Adipocyte (in vitro differentiated cells): Measurements from ENCODE around the gene NDUFV3.
A peak's percentile ranks its signal among the peaks of the same experiment; 100 is the strongest.
"Not testable (repeated sequence)": the region's sequence is repeated elsewhere in the genome, so short reads cannot be mapped to it uniquely, and the experiment has no call there.

Experiments
- DNase-seq: peaks from one replicate; pipeline ENCODE4 v3.0.0-alpha.2; 2015; ENCODE audit warnings: low read depth
- H3K27me3 ChIP-seq: replicated peaks from 2 replicates; pipeline ENCODE4 v1.7.0; 2013; ENCODE audit warnings: mild to moderate bottlenecking, low read length, moderate library complexity; ENCODE audit not compliant: control insufficient read depth, insufficient read depth
- H3K36me3 ChIP-seq: 2 replicates; pipeline ENCODE4 v1.7.0; 2013; ENCODE audit warnings: low read length, mild to moderate bottlenecking, moderate library complexity; ENCODE audit not compliant: control insufficient read depth, insufficient read depth, severe bottlenecking
- H3K4me1 ChIP-seq: 2 replicates; pipeline ENCODE4 v1.7.0; 2013; ENCODE audit warnings: mild to moderate bottlenecking, low read length, moderate library complexity; ENCODE audit not compliant: control insufficient read depth, insufficient read depth
- H3K4me3 ChIP-seq: 2 replicates; pipeline ENCODE4 v1.7.0; 2013; ENCODE audit warnings: mild to moderate bottlenecking, low read length, moderate library complexity
- H3K9ac ChIP-seq: 2 replicates; pipeline ENCODE4 v1.7.0; 2013; ENCODE audit warnings: mild to moderate bottlenecking, low read length, moderate library complexity
- H3K9me3 ChIP-seq: 2 replicates; pipeline ENCODE4 v1.7.0; 2013; ENCODE audit warnings: mild to moderate bottlenecking, low read length, moderate library complexity; ENCODE audit not compliant: control insufficient read depth

The NDUFV3 gene

DNA sequence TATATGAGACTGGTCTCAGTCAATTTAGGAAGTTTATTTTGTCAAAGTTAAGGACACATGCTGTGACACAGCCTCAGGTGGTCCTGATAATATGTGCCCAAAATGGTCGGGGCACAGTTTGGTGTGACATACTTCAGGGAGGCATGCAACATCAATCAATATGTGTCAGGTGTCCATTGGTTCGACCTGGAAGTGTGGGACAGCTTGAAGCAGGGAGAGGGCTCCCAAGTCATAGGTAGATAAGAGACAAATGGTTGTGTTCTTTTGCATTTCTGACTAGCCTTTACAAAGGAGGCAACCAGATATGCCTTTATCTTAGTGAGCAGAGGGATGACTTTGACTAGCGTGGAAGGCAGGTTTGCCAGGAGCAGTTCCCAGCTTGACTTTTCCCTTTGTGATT, 36.9 kb downstream of the NDUFV3 start:
- H3K4me3 ChIP-seq = no peak overlapping the region
- no peaks in the 10 kb centered on the region for H3K4me1 ChIP-seq
- no peaks in the 10 kb centered on the region for H3K36me3 ChIP-seq
- no peak overlapping the region for H3K9ac ChIP-seq
- H3K9me3 ChIP-seq = no peaks in the 10 kb centered on the region
- no peak for DNase-seq
- no peaks in the 10 kb centered on the region for H3K27me3 ChIP-seq

DNA sequence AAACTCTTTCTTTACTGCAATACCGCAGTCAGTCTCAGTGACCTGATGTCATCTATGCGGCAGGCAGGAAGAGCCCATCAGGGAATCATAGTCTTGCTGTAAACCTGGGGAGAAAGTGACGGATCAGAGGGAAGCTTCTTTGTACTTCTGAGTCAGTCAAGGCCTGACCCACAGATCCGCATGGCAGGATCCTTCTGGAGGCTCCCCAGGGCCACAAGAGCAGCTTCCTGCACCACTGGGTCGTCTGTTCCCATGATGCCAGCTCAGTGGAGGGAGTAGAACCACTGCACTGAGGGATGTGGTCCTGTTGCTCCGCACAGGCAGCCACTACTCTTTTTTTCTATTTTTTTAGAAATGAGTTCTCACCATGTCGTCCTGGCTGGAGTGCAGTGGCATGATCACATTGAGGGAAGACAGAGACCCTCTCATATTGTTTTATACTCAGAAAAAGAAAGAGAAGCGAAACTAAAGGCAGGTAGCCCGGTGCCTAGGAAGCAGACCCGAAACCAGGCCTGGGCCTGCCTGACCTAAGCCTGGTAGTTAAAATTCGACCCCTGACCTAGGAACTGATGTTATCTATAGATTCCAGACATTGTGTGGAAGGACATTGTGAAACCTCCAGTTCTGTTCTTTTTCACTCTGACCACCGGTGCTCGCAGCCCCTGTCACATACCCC, 38.6 kb downstream of the NDUFV3 start:
- H3K4me1 ChIP-seq = no peaks in the 10 kb centered on the region
- no peak overlapping the region for H3K9ac ChIP-seq
- H3K4me3 ChIP-seq = no peak overlapping the region
- H3K36me3 ChIP-seq = no peaks in the 10 kb centered on the region
- H3K27me3 ChIP-seq = no peaks in the 10 kb centered on the region
- no peak for DNase-seq
- no peaks in the 10 kb centered on the region for H3K9me3 ChIP-seq

DNA sequence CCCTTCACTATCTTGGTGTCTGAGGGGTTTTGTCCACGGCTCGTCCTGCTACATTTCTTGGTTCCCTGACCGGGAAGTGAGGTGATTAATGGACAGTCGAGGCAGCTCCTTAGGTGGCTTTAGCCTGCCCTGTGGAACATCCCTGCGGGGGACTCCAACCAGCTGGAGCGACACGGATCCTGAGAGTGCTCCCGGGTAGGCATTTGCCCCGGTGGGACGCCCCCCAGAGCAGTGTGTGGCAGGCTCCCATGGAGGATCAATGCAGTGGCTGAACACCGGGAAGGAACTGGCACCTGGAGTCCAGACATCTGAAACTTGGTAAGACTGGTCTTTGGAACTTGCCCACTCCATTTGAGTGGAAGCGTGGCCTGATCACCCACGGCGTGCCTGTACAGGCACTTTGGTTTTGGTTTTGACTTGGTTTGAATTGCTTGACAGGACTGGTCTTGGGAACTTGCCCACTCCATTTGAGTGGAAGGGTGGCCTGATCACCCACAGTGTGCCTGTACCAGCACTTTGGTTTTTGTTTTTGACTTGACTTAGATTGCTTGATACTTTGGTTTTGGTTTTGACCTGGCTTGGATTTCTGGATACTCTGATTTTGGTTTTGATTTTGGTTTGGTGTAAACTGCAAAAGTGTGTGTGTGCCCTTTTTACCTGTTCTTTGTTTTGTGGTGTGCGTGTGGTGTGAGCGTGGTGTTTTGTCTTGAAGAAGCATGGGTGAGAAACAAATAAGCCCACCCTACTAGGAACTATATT, 39.4 kb downstream of the NDUFV3 start:
- not testable (repeated sequence) for DNase-seq

DNA sequence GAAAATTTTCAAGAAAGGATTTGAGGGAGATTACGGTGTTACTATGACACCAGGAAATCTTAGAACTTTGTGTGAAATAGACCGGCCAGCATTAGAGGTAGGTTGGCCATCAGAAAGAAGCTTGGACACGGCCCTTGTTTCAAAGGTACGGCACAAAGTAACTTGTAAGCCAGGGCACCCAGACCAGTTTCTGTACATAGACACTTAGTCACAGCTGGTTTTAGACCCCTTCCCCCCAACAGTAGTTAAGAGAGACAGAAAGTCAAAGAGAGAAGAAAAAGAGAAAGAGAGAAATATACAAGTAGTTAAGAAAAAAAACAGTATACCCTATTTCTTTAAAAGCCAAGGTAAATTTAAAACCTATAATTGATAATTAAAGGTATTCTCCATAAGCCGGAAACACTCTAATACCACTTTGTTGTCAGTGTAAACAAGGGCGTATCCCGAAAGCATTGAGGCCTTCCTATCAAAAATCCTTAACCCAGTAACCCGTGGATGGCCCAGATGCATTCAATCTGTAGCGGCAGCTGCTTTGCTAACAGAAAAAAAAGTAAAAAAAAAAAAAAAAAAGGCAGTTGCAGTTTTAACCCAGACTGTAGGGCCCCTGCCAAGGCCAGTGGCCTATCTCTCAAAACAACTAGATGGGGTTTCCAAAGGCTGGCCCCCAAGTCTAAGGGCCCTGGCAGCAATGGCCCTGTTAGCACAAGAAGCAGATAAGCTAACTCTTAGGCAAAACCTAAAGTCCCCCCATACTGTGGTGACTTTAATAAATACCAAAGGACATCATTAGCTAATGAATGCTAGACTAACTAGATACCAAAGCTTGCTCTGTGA, 40.2 kb downstream of the NDUFV3 start:
- not testable (repeated sequence) for H3K4me1 ChIP-seq, H3K4me3 ChIP-seq, H3K27me3 ChIP-seq, H3K9me3 ChIP-seq, H3K36me3 ChIP-seq, H3K9ac ChIP-seq, DNase-seq

More for the DNA sequence above, 39.4 kb downstream of the NDUFV3 start:
- not testable (repeated sequence) for H3K9me3 ChIP-seq, H3K36me3 ChIP-seq, H3K4me1 ChIP-seq, H3K4me3 ChIP-seq, H3K9ac ChIP-seq, H3K27me3 ChIP-seq

DNA sequence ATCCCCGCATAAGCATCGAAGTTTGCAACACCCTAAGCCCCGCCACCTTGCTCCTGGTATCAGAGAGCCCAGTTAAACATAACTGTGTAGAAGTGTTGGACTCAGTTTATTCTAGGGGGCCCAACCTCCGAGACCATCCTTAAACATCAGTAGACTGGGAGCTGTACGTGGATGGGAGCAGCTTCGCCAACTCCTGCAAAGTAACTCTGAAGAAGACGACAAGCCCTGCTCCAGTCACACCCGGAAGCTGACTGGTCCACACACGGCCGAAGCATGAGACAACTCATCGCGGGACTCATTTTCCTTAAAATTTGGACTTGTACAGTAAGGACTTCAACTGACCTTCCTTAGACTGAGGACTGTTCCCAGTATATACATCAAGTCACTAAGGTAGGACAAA, 40.9 kb downstream of the NDUFV3 start:
- H3K27me3 ChIP-seq, H3K4me1 ChIP-seq, H3K36me3 ChIP-seq, DNase-seq, H3K9ac ChIP-seq, H3K9me3 ChIP-seq, H3K4me3 ChIP-seq: not testable (repeated sequence)

DNA sequence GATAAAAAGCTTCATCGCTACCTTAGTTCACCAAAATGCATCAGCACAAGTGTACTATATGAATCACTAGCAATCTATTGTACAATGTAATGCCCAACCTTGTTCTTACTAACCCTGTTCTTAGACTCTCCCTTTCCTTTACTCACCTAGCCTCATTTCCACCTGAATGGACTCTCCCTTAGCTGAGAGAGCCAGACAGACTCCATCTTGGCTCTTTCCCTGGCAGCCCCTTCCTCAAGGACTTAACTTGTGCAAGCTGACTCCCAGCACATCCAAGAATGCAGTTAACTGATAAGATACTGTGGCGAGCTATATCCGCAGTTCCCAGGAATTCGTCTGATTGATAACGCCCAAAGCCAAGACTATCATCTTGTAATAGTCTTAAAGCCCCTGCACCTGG, 43.3 kb downstream of the NDUFV3 start:
- H3K4me3 ChIP-seq, H3K27me3 ChIP-seq: not testable (repeated sequence)
- H3K4me1 ChIP-seq = peaks cover 11% of the 10 kb centered on the region

DNA sequence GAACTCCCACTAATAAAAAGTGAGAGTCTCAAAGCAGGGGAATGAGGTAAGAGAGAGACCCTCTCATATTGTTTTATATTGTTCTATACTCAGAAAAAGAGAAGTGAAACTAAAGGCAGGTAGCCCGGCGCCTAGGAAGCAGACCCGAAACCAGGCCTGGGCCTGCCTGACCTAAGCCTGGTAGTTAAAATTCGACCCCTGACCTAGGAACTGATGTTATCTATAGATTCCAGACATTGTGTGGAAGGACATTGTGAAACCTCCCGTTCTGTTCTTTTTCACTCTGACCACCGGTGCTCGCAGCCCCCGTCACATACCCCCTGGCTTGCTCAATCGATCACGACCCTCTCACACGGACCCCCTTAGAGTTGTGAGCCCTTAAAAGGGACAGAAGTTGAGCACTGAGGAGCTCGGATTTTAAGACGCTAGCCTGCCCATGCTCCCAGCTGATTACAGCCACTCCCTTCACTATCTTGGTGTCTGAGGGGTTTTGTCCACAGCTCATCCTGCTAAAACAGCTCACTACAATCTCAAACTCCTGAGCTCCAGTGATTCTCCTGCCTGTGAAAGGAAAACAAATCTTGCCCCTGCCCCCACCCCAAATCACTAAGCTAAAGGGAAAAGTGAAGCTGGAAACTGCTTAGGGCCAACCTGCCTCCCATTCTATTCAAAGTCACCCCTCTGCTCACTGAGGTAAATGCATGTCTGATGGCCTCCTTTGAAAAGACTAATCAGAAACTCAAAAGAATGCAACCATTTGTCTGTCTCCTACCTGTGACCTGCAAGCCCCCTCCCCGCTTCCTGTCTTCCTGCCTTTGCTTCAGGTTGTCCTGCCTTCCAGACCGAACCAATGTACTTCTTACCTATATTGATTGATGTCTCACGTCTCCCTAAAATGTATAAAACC, 44.2 kb downstream of the NDUFV3 start:
- not testable (repeated sequence) for H3K9ac ChIP-seq, H3K9me3 ChIP-seq, H3K4me3 ChIP-seq, H3K36me3 ChIP-seq, H3K27me3 ChIP-seq, DNase-seq
- H3K4me1 ChIP-seq = peaks cover 11% of the 10 kb centered on the region

More for the DNA sequence above, 43.3 kb downstream of the NDUFV3 start:
- DNase-seq, H3K9ac ChIP-seq, H3K9me3 ChIP-seq, H3K36me3 ChIP-seq: not testable (repeated sequence)

DNA sequence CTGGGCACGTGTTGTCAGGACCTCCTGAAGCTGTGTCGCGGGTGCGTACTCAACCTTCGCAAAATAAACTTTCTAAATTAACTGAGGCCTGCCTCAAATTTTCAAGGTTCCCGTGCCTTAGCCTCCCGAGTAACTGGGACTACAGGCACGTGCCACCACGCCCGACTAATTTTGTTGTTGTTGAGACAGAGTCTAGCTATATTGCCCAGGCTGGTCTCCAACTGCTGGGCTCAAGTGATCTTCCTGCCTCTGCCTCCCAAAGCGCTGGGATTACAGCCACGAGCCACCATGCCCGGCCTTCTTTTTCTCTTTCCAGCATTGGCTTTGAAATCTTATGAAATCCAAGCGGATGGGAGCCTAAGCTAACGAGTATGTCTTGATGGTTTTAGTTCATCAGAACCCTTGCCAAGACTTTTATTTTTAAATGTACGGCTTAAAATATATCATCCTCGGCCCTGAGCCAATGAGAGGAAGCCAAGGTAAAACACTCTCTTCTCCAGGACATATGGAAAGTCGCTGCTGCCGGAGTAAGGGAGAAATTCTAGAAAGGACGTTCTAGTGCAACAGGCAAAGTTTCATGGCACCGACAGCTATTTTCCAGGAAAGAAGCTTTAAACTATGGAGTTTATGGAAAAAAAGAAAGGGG, 45.0 kb downstream of the NDUFV3 start:
- Histone ChIP-seq H3K9ac (no peak overlapping the region), H3K4me3 (no peak overlapping the region), H3K36me3 (no peaks in the 10 kb centered on the region), H3K9me3 (no peaks in the 10 kb centered on the region), H3K4me1 (peaks cover 11% of the 10 kb centered on the region), H3K27me3 (no peaks in the 10 kb centered on the region)
- no peak for DNase-seq

DNA sequence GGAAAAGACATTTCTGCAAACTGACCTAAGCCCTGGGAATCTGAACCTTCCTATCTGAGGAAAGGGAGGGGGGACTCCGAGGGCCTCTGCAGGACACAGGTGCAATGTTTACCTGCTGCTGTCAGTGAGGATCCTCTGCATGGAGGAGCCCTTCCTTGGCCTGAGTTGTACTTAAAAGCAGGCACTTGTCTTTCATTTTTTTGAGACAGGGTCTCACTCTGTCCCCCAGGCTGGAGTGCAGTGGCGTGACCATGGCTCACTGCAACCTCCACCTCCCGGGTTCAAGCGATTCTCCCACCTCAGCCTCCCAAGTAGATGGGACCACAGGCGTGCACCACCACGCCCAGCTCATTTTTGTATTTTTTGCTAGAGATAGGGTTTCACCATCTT, 45.5 kb downstream of the NDUFV3 start:
- not testable (repeated sequence) for H3K9me3 ChIP-seq, H3K27me3 ChIP-seq, H3K36me3 ChIP-seq, H3K4me3 ChIP-seq, DNase-seq, H3K9ac ChIP-seq
- H3K4me1 ChIP-seq = peaks cover 11% of the 10 kb centered on the region

DNA sequence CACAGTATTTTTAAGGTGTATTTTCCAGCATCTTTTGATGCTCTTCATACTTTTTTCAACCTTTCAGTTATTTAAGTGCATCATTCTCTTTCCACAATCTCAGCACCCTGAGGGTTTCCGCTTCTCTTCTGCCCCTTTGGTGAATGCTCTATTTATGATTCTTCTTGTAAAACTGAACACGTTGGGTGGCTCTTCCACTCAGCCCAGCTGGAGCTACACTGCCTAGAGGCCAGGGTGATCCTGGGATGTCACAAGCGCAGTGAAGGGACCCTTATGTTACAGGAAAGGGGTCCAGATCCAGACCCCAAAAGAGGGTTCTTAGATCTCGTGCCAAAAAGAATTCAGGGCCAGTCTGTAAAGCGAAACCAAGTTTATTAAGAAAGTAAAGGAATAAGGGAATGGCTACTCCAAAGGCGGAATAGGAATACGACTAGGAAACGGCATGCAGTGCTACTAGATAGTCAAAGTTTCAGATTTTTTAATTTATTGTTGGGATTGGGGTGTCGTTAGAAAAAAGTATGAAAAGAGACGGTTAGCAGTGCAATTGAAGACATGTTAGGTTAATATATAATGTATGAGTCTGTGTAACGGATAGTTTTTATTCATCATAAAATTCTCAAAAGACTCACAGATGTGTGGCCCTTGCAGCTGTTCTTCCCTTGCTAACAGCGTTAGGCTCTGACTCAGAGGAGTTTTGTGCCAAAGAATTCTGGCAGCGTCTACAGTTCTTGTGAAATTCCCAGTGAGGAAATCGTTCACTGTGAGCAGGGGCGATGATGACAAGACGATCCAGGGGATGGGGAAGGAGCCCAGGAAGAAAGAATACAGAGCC, 46.7 kb downstream of the NDUFV3 start:
- DNase-seq = peak; percentile 98
- no peaks in the 10 kb centered on the region for H3K27me3 ChIP-seq
- H3K9me3 ChIP-seq = no peaks in the 10 kb centered on the region
- peak overlapping the region; percentile 70 for H3K4me3 ChIP-seq
- peaks cover 11% of the 10 kb centered on the region for H3K4me1 ChIP-seq
- H3K9ac ChIP-seq = peak overlapping the region; percentile 40
- no peaks in the 10 kb centered on the region for H3K36me3 ChIP-seq
